ENCODE results near the gene PODXL. TPM values are rescaled to one million over a fixed set of nuclear protein-coding genes. Genes with fewer than 3 reads are reported as not detected.

The PODXL gene
- total and polyA plus RNA-seq, 2 experiments from 2014 or later = 220 to 727 TPM

- no peak for DNase-seq (ENCODE audit: low spot score)
- ATAC-seq = no peak
- no peaks in the 10 kb centered on the region for H3K36me3 ChIP-seq (ENCODE audit: insufficient read depth)
- no peak for TF ChIP-seq ZNF331 (CRISPR knock-in tag; IDR thresholded peaks at IDR 0.05; ENCODE audit: low read depth)
- TF ChIP-seq POLR2AphosphoS5 (IDR thresholded peaks at IDR 0.05; ENCODE audit: low read depth) = no peak
- no peak for TF ChIP-seq ZNF462 (CRISPR knock-in tag; IDR thresholded peaks at IDR 0.05)
- TF ChIP-seq STAT1 (IDR thresholded peaks at IDR 0.05; ENCODE audit: unreplicated experiment) = no peak
- TF ChIP-seq CTCF (conservative IDR thresholded peaks at IDR 0.05; ENCODE audit: low read depth in 2 of 2) = no peak
- no peak for TF ChIP-seq ETS1 (IDR thresholded peaks at IDR 0.05)
- TF ChIP-seq EZH2phosphoT487 (IDR thresholded peaks at IDR 0.05; ENCODE audit: unreplicated experiment) = no peak
- H3K4me3 ChIP-seq = no peak overlapping the region
- Mint-ChIP-seq H3K4me1 (peaks cover 15% of the 10 kb centered on the region; the same call in 2 of the 3 replicates), H3K9me3 (no peaks in the 10 kb centered on the region; the same call in 2 of the 3 replicates), H3K27me3 (ENCODE audit: insufficient read depth, low read depth, poor library complexity) (peaks cover 10% of the 10 kb centered on the region), H3K36me3 (ENCODE audit: low read depth) (peaks cover 14% of the 10 kb centered on the region; the same call in 2 of the 3 replicates), H3K4me3 (no peak overlapping the region), H3K27ac (no peak overlapping the region)
- H2AFZ ChIP-seq = no peak overlapping the region
- no peaks in the 10 kb centered on the region for H3K9me2 ChIP-seq (ENCODE audit: insufficient read depth)
- H3K4me1 ChIP-seq (ENCODE audit: insufficient read depth) = no peaks in the 10 kb centered on the region
- no peaks in the 10 kb centered on the region; the same call in 1 of the 2 replicates for H4K20me1 ChIP-seq (replicated peaks; ENCODE audit: insufficient read depth)
- H3K27me3 ChIP-seq (ENCODE audit: insufficient read depth) = no peaks in the 10 kb centered on the region
- peak overlapping the region; percentile 15; the same call in 1 of the 2 replicates for H3K27ac ChIP-seq (ENCODE audit: low read depth)
- H3K4me2 ChIP-seq = no peak overlapping the region
- H3F3A ChIP-seq (replicated peaks; ENCODE audit: low read depth) = peaks cover 15% of the 10 kb centered on the region
- no peaks in the 10 kb centered on the region for H3K79me2 ChIP-seq (replicated peaks; ENCODE audit: insufficient read depth)
Measured at GRCh38 chr7:131493081-131493480, 63.3 kb downstream of the PODXL start.
